Activated T-cell treated with anti-CD3 and anti-CD28 coated beads, Interleukin-2, amount 50 U/mL, for 1 hour (primary cell): ENCODE results near the gene VSTM2B.

Experiments used
- DNase-seq: peaks from one replicate; pipeline ENCODE4 v3.0.0-alpha.2; 2020

VSTM2B gene

DNA sequence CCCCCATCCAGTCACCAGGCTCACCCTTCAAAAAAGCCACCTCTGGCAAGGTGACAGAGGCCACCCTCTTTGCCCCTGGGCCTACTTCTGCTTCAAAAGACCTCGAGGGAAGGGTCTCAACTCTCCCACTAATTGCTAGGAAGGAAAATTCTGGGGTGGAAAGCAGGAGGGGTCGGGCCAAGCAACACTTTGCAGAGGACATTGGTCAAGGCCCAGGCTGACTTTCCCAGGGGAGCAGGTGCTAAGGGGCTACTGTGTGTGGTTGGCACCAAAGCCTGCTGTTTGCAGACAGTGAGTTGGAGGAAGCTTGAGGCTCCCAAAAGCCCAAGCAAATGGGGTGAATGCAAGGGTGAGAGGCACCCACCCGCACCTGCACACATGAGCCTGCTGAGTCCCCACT, 28.6 kb upstream of the VSTM2B start:
- peak; percentile 1 for DNase-seq

DNA sequence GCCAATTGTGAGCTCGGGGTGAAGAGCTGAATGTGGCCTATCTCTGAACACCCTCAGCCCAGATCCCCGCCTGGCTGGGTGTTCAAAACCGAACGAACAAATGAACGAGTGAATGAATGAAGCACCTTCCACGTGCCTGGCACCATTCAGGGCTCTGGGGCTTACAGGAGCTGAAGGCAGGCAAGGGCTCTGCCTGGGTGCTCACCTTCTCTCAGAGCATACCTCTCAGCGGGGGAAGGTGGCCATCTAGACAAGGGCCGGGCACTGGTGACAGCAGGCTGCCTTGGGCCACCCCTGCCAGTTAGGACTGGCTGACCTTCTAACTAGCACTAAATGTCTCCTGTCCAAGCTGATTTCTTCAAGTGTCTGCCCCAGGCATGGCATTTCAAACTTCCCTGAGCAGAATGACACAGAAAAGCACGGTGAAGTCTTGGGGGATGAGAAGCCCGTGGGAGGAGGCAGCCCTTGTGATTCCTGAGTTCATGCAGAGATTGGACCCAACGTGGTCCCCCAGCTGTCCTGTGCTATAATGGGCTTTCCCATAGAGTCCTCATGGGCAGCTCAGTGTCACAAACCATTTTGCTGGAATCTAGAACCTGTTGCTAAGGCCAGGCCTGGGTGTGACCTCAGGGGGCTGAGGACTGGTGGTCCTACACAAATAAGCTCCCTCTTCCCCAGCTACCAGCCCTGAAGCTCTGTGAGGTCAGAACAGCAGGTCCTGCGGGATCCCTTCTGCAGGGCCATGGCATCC, 27.9 kb upstream of the VSTM2B start:
- DNase-seq: peak; percentile 1

DNA sequence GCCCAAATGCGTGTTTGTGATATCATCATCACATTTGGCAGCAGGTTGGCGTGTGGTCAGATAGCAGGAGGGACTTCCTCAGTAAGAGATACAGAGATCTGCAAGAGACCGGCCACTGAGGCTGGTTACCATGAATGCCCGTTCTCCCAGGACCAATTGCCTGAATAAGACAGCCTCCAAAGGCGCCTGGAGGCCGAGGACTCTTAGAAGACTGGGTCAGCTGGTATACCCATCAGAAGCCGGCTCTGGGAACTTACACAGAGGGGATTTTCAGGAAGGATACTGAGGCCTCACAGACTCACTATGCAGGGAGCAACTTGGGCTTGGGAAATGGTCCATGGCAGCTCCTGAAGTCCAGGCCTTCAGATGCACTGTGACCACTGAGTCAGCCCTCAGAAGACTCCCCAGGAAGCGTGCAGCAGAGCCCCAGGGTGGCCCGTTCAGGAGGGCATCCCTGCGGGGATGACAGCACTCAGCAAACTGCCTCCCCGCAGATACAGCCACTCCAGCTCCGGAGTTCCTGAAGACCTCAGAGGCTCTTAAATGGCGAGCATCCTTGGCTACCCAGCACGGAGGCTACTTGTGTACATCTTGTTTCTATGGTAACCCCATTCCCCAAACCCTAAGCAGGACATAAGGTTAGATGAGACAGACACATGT, 26.4 kb upstream of the VSTM2B start:
- no peak for DNase-seq

DNA sequence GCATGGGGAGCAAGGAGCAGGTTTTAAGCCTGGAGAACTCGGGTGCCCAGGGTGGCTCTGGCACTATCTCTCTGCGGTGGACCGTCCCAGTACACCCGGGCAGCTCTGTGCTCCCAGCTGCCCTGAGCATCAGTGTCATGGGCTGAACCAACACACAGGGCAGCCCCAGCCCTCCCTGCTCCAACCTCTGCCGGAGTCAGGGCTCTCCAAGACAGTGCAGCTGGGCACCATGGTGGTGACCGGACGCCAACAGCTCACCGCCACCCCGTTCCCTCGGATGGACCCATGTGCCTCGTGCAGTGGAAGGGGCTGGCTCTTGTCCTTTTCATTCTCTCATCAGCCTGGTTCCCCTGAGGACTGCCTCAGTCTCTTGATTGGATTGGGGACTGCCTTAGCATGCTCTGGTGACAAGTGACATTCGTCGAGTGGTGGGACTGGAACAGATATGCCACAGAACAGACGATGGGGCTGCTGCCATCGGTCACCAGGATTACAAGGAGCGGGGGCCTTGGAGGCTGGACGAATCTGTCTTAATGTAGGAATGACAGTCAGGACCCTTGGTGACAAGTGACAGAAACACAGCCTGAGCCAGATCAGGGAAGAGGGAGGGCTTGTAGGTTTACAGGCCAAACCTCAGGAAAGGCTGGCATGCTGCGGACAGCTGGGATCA, 25.7 kb upstream of the VSTM2B start:
- DNase-seq: no peak

DNA sequence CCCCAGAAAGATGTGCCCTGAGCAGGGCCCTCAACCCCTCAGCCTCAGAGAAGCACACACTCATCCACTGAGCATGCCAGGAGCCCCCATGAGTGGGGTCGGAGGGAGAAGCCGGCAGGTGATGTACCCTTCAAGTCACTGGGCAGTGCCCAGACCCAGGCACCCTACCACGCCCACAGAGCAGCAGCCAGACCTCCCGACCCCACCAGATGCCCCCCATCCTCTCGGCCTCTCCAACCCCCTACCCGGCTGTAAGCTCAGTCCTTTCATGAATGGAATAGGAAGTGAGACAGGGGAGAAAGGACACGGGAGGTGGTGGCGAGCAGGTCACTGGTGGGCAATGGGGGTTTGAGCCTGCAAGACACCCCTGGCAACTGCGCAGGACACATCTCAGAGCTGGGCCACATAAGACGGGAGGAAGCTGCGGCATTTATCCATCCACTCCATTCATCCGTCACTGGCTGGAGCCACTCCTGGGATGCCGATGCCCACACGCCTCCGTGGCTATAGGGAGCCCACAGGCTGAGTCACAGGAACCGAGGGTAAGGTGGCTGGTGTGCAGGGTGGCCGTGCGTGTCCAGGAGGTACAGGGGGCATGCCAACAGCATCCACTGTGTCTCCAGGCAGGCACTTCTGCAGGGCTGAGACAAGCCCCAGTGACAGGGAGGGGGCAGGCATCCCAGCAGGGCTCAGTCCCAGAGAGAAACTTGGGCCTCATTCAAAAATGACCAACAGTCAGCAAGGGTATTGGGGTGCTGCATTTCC, 23.8 kb upstream of the VSTM2B start:
- DNase-seq: no peak

DNA sequence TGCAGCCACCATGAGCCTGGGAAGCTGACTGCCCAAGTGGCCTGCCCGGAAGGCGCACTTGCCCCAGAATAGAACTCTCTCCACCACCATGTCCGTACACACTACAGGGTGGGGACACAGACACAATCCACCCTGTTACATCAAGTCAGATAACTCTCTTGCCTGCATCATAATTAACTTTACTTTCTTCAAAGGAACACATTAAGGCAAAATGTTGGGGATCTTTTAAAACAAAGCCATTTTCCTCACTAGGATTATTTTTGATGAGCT, 23.3 kb upstream of the VSTM2B start:
- no peak for DNase-seq

DNA sequence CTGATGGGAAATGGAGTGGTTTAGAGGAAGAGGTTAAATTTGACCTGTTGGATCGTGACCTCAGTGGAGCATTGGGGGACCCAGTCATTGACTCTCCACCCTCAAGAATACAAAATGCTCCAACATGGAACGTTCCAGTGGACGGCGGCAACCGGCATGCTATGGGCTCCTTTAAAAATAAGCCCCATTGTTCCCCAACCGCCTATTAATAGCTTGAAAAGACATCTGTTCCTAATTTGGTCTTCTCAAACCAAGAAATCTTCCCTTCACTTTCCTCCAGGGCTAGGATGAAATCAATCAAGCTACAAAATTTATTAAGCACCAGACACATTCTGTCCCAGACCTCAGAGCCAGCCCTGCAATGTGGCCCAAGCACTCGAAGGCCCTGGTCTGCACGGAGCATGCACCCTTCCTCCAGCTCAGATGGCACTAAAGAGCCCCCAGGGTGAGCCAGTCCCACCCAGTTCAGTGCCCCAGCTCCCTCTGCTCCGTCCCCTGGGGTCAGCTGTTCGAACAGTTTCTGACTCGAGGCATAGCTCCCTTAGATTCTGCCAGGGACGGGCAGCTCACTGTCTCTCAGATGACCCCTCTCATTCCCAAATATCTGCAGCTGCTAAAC, 22.5 kb upstream of the VSTM2B start:
- no peak for DNase-seq

DNA sequence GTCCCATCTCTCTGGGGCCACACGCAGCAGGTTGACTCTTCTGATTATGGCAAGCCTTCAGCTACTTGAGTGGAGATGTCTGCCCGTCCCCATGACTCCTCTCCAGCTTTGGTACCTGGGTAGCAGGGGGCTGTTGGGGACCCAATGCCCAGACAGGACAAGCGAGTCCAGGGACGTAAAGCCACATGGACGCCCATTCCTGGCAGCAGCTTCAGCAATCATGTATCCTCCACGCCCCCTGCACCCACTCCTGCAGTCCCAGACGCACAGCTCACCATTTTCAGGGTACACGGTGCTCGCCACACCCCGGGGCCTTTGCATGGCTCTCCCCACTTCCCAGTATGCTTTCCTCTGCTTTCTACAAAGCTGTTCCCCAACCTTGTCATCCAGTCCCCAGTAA, 22.0 kb upstream of the VSTM2B start:
- DNase-seq: no peak

DNA sequence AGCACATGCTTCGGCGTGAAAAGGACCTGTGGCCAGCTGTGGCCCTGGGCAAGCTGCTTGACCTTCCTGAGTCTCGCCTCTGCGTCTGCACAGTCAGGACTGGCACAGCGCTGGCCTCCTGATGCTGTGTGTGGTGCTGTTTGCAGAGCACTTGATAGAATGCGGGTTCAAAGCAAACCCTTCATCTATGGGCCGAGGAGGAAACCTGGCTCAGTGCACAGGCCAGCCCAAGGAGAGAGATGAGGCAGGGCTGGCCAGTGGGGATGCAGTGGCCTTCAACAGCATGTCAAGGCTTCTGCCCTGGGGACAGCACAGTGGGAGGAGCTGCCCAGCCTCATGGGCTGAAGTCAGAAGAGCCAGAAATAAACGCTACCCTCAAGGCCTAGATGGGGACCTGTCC, 21.3 kb upstream of the VSTM2B start:
- DNase-seq: no peak

DNA sequence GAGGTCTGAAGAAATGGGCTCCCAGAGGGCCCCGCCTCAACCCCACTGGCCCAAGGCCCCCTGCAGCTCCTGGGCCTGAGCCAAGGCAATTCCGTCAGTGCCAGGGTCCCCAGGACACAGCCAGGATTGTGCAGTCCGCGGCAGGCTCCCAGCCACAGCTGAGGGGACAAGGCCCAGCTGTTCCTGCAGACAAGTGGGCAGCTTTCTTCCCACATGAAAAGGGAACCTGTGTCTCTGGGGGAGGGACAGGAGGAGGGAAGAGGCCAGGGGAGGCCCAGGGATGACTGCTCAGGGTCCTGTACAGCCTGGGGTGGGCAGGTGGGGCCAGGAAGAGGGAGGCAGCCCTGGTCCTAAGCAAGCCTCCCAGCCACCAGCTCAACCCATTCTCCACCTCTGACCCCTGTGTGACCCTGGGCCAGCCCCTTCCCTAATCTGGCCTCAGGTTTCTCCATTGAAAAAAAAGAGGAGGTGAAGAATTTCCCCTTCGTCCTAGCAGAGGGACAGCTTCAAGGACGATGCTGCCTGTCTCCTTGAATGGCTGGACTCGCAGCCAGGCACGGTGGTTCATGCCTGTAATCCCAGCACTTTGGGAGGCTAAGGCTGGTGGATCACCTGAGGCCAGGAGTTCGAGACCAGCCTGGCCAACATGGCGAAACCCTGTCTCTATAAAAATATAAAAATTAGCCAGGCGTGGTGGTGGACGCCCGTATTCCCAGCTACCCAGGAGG, 20.5 kb upstream of the VSTM2B start:
- no peak for DNase-seq

DNA sequence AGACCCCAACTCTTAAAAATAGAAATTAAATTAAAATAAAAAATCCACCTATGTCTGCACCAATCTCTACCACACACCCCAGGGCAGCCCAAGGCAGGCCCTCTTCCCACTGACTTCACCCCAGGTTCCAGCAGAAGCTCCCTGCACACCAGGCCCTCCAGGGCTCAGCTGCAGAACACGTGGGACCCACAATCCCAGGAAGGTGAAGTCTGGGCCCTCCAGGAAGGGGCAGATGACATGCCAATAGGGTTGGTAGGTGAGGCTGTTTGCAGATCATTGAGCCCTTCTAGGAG, 19.2 kb upstream of the VSTM2B start:
- DNase-seq: no peak

DNA sequence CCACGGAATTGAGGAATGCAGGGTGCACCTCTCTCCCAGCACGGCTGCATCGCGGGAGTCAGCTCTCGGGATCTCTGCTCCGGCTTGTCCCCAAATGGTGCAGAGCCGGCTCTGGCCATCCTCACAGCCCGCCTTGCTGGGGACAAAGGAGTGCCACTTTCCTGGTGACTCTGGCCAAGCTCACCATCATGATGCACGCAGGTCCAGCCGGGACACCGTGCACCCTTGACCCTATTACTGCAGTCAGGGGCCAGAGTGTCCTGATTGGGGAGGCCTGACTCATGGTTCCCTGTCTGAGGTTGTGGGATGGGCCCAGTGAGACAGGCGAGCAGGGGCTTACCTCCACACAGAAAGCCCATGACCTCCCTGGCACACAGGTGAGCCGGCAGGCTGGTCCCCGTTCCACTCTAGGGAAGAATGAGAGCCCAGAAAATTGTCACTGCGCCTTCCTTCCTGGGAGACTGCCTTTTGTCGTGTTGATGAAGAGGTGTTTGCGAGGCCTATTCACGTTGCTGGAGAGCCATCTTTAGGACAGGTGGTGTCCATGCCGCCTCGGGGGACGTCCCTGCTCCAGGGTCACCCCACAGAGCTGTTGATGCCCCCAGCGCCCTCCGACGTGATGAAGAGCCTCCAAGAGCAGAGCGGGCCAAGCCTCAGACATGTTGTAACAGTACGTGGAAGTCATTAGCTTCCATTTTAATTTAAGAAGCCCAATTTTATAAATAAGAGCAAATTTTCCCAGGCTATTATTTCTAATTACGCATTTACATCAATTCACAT, 18.5 kb upstream of the VSTM2B start:
- DNase-seq: no peak

DNA sequence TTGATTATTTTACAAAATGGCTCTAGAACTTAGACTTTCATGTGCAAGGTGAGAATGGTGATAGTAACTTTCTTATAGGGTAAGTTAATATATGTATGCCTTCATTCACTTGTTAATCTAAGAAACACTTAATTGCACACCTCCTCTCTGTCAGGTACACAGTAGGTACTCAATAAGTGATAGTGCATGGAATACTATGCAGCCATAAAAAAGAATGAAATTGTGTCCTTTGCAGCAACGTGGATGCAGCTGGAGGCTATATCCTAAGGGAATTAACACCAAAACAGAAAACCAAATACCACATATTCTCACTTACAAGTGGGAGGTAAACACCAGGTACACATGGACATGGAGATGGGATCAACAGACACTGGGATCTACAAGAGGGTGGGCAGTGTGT, 17.6 kb upstream of the VSTM2B start:
- DNase-seq: no peak

DNA sequence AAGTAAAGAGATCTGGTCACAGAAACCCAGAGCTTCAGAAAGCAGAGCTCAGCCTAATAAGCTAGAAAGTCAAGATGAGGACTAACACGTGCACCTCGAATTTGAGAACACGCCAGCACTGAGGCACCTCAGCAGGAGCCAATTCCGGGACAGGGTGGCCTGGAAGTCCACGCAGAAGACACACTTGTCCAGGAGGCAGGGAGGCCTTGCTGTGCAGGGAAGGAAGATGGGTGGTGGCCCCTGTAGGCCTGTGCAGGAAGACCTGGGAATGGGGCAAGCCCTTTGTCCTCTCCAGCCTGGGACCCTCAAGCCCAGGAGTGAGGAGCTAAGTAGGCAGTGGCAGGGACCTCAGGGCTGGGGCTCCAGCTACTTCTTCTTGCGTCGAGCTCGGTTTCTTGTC, 16.3 kb upstream of the VSTM2B start:
- no peak for DNase-seq

DNA sequence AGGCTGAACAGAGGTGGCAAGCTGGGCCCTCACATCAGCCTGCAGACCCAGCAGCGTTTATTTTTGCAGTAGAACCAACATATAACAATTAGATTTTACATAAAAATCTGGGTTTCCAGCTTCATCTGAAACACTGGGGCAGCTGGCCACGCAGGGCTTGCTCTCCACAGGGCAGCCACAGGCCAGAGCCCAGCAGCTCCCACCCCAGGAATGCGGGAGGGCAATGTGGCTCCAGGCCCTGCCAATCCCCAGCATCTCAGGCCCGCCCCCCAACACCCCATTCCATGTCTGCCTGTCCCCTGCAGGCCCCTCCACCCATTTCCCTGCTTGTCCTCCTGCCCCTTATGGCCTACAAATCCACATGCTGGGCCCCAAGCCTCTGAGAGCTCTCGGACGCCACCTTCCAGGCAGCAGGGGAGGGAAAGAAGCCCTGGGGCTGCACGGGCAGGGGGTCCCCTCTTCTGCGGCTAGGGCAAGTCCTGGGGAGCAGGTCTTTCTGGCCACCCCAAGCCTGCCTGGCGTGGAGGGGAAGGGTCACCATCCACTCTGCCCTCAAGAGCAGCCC, 15.0 kb upstream of the VSTM2B start:
- no peak for DNase-seq

DNA sequence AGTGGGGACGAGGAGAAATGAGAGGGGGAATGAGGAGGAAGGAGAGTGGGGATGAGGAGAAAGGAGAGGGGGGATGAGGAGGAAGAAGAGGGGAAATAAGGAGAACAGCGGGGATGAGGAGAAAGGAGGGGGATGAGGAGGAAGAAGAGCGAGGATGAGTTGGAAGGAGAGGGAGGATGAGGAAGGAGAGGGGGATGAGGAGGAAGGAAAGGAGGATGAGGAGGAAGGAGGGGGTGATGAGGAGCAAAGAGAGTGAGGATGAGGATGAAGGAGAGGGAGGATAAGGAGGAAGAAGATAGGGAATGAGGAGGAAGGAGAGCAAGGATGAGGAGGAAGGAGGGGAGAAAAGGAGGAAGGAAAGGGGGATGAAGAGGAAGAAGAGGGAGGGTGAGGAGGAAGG, 14.0 kb upstream of the VSTM2B start:
- no peak for DNase-seq

DNA sequence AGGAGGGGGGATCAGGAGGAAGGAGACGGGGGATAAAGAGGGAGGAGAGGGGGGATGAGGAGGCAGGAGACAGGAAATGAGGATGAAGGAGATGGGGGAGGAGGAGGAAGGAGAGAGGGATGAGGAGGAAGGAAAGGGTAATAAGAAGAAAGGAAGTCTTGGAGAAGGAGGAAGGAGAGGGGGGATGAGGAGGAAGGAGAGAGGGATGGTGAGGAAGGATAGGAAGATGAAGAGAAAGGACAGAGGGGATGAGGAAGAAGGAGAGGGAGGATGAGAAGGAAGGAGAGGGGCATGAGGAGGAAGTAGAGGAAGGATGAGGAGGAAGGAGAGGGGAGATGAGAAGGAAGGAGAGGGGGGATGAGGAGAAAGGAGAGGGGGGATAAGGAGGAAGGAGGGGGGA, 13.0 kb upstream of the VSTM2B start:
- DNase-seq: no peak

DNA sequence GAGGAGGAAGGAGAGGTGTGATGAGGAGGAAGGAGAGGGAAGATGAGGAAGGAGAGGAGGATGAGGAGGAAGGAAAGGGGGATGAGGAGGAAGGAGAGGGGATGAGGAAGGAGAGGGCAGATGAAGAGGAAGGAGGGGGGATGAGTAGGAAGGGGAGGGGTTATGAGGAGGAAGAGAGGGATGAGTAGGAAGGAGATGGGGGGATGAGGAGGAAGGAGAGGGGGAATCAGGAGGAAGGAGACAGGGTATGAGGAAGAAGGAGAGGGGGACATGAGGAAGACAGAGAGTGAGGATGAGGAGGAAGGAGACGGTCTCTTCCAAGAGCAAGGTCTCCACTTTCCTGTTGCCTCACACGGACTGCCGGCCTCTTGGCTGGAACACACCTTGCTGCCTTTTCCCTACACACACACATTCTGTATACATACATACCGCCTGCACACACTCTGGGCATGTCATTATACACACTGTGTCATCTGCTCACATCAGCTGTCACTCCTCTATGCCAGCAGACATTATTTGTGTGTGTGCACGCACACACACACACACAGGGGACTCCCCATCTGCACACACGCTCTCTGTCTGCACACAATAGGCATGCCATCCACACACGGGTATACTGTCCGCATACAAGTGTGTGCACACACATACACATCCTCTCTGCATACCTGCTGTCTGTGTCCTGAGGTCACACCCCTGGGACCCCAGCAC, 11.1 kb upstream of the VSTM2B start:
- DNase-seq: no peak

DNA sequence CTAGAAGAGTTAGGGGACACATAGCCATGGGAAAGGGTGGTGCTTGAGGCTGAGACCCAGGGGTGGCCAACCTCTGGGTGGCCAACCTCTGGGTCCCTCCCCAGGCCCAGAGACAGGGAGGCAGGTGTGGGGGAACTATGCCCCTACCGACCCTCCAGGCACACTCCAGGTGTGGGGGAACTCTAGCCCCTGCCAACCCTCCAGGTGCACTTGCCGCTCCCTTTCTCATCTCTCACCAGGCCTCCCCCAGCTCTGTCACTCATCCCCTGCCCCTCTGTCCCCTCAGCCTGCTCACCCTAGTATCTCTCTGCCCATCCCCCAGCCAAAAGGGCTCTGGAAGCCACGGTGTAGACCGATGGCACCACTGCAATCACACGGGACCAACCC, 10.6 kb upstream of the VSTM2B start:
- DNase-seq: no peak

DNA sequence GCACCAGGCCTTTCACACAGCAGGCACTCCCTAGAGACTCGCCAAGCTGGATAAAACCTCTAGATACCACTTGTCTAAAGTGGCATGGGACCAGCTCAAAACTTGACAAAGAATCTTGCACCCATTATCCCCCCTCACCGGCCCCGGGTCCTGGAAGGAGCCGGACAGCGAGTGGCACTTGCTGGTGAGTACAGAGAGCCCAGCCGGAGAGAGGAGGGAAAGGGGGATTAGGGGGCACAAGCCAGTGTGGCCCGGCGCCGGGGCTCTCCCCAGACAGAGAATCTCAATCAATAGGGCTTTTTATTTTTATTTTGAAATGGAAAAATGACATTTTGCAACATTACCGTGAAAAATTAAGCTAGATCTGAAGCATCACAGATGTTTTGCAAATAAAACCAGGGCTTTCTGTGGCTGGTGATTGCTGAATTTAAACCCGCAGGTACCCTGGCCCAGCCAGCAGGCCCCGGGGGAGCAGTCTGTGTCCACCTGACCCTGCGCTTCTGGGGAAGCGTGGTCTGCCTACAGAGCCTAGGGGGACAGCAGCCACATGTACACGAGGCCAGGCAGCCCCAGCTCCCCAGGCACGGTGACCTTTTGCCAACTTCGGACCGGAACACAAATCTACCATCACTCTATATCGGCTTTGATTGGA, 10.0 kb upstream of the VSTM2B start:
- no peak for DNase-seq

DNA sequence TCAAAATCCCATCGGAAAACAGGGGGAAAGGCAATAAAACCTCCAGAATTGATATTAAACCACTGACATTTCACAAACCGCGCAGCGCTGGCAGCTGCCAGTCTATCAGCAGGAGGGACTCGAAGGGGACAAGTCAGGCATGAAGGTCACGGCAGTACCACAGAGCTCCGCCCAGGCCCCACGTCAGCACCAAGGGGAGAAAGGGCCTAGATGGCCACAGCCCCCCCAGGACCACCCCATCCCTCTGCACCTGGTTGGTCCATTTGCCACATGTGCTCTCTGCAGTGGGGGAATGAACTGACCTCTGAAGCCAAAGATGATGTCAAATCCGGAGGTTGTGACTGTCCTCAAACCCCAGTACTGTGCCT, 9.5 kb upstream of the VSTM2B start:
- DNase-seq: no peak
